Myocyte (in vitro differentiated cells): ENCODE results near the gene ANKRD23. TPM values are rescaled to one million over a fixed set of nuclear protein-coding genes. Genes with fewer than 3 reads are reported as not detected.
A peak's percentile ranks its signal among the peaks of the same experiment; 100 is the strongest.
"Not testable (repeated sequence)": the region's sequence is repeated elsewhere in the genome, so short reads cannot be mapped to it uniquely, and the experiment has no call there.

Source experiments
- DNase-seq: peaks from one replicate; pipeline ENCODE4 v3.0.0-alpha.2; 2012; ENCODE audit warnings: low read depth
- polyA plus RNA-seq: library from polyadenylated mRNA; unstranded; fragments of >200 nt; gene quantifications from one replicate; pipeline ENCODE4 v1.2.1, GENCODE V29; 2012; ENCODE audit warnings: missing spikeins
- total RNA-seq: library from RNA; depleted of rRNA; stranded (reverse); fragments of >200 nt; gene quantifications from 2 replicates; pipeline ENCODE4 v1.2.3, GENCODE V29; 2014

Gene ANKRD23
- 3.4 and 4.3 TPM in 2 replicates for total RNA-seq
- 2.6 TPM for polyA plus RNA-seq

GRCh38 chr2:96843538-96844268, at the start of gene ANKRD23:
Gene ANKRD23 (minus strand): TSS chr2:96844021. CDS start chr2:96843992, 29 bp downstream.
- DNase-seq: no peak

DNA sequence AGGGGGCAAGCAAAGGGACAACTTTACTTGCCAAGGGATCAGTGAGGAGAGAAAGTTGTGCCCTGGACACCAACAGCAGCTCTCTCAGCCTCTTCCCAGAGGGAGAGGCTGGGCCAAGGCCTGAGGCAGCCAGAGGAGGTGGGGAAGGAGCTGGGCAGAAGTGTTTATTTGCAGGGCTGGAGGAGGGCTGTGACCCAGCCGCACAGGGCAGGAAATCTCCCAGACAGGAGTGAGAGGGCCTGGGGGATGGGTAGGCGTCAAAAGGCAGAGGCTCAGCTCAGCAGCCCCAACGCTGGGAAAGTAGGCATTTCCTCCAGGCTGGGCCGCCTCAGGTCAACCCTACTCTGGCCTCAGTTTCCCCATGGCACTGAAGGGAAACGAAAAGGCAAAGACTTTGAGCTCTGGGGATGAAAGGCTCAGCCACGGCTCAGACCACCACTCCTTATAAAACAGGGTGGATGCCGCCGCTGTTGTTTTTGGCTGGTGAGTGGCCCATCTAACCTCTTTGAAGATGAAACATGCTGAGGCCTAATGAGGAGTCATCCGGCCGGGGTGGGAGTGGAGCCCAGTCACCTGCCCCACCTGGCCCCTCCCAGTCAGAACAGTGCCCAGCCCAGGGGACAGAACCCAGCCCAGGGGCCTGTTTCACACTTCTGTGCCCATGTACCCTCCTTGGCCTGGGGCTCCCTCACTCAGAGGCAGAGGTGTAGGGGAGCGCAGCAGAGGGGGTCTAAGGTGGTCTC, 47.9 kb upstream of the ANKRD23 start:
- DNase-seq: peak; percentile 45

GRCh38 chr2:96890726-96891385, 47.0 kb upstream of the ANKRD23 start:
- DNase-seq: no peak

- DNase-seq: no peak
Measured at GRCh38 chr2:96890252-96890651, 46.4 kb upstream of the ANKRD23 start.

GRCh38 chr2:96889502-96889901, 45.7 kb upstream of the ANKRD23 start:
- DNase-seq: not testable (repeated sequence)

- DNase-seq: peak; percentile 81
Measured at GRCh38 chr2:96888072-96889011, 44.5 kb upstream of the ANKRD23 start.

- no peak for DNase-seq
Measured at GRCh38 chr2:96887493-96888012, 43.7 kb upstream of the ANKRD23 start.

- no peak for DNase-seq
Measured at GRCh38 chr2:96885432-96886347, 41.9 kb upstream of the ANKRD23 start.

- no peak for DNase-seq
Measured at GRCh38 chr2:96884299-96885094, 40.7 kb upstream of the ANKRD23 start.

GRCh38 chr2:96883306-96883705, 39.5 kb upstream of the ANKRD23 start:
- DNase-seq: no peak

- no peak for DNase-seq
Measured at GRCh38 chr2:96882906-96883305, 39.1 kb upstream of the ANKRD23 start.

GRCh38 chr2:96882230-96882629, 38.4 kb upstream of the ANKRD23 start:
- no peak for DNase-seq

GRCh38 chr2:96881349-96882195, 37.8 kb upstream of the ANKRD23 start:
- DNase-seq: no peak

GRCh38 chr2:96880891-96881273, 37.1 kb upstream of the ANKRD23 start:
- no peak for DNase-seq

DNA sequence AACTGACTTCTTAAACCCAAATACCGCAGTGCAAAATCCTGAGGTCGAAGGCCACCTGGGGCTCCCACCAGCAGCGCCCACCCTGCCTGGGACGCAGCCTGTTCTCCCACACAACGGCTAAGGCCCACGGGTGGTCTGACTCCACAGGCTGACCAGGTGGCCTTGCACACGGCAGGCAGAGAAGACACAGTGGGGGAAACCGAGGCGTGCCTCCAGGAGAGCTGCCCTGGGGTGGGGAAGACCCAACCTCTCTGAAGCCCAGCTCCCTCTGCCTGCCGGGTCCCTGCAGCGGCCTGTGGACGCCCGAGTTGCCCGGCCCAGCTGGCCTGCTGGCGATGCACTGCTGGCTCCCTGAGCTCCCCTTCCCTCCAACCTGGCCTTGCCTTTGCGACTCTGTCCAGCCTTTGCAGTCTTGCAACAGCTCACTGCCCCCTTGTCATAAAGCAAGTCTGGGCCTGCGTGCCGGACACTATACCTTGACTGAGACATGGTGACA, 35.8 kb upstream of the ANKRD23 start:
- DNase-seq: no peak

GRCh38 chr2:96878796-96879544, 35.1 kb upstream of the ANKRD23 start:
- DNase-seq: no peak

DNA sequence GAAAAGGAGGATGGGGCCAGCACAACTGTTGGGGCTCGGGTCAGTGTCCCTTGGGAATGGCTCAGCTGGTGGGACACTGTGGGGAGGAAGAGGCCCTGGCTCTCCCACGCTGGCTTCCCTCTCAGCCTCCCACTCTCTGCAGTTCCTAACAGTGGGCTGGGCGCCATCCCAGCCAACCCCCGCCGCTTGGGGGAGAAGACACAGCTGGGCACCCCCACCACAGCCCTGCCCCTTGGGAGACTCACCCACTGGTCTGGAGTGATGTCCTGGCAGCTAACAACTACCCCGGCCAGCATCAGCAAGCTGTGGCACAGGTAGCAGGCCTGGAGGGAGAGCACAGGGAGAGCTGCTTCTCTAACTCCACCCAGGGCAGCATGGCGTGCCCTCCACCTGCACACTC, 34.4 kb upstream of the ANKRD23 start:
- no peak for DNase-seq
